Activated CD4-positive, alpha-beta T cell treated with anti-CD3 and anti-CD28 coated beads, Interleukin-2, amount 50 U/mL, for 16 hours (primary cell): ENCODE measurements around the gene MYH2.

Experiments used
- DNase-seq: peaks from one replicate; pipeline ENCODE4 v3.0.0-alpha.2; 2020

MYH2 gene

DNA sequence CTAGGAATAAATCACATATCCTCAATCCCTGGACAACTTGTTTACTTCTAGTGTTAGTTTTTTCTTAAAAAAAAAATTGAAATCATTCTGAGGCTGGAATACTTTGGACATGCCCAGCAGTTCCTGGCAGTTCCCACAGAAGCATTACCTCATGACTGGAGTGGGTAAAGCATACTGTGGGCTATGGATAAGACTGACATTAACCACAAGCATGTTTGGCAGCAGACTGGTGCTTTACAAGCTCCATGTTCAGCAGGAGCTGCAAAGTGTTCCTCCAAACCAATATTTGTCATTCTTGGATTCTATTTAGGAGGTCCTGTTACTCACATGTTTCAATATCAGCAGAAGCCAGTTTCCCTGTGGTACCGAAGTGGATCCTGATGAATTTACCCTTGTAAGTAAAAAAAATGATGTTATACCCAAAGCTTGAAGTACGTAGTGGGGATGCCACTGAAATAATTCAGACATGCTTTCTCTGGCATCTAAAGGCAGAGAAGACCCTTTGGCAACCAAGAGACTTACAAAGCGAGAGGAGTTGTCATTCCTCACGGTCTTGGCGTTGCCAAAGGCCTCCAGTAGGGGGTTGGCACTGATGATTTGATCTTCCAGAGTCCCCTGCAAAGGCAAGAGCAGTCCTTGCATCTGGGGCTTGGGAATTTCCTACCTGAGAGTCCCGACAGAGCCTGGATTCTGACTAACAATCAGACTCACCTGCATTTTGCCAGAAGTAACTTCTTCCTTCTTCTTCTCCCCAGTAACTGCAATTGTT is 36.0 kb downstream of the MYH2 start:
- DNase-seq = no peak

DNA sequence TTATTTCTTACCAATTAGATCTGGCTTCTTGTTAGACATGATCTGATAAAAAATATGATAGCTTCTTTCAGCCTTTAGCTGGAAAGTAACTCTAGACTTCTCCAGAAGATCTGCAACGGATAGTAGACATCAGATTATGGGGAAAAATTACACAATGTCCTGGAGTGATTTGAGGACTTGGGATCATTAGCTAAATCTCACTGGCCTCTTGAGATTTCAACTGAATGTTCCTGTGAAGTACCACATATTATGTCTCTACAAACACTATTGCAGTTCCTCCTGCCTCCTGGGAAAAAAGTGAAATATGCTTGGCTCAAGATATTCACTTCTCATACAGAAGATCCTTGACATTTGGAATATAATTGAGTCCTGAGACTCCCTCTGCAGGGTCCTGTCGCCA is 36.6 kb downstream of the MYH2 start:
- no peak for DNase-seq

DNA sequence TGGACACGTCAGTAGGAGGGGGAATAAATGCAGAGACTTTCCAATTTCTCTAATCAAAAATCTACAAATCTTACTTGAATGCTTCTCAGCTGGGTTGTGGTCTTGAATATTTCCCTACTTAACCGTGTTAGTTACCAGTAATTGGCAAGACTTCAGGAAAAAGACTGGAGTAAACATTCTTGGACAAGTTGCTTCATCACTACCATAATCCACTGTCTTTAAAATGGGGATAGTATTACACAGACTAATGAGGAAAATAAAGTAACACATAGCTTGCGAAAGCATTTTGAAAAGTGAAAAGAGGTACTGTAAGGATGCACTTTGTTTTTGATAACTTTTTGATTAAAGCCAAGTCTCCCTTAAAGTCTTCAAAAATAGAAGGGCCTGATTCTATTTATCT is 49.5 kb downstream of the MYH2 start:
- DNase-seq = no peak

DNA sequence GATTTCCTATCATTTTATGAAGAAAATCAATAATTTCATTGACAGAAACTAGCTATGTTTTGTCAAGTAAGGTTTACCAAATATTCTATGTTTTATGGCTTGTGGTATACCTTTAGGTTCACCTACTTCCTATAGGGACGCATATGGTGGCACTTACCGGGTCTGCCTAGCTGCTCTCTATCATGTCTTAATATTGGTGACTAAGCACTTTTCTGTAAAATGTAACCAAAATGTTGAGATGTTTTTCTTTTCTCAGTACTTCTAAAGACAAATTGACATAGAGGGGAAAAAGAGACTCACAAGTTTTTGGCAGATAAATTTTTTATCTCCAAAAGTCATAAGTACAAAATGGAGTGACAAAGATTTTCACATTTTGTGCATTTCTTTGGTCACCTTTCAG is 57.5 kb downstream of the MYH2 start:
- DNase-seq = no peak

DNA sequence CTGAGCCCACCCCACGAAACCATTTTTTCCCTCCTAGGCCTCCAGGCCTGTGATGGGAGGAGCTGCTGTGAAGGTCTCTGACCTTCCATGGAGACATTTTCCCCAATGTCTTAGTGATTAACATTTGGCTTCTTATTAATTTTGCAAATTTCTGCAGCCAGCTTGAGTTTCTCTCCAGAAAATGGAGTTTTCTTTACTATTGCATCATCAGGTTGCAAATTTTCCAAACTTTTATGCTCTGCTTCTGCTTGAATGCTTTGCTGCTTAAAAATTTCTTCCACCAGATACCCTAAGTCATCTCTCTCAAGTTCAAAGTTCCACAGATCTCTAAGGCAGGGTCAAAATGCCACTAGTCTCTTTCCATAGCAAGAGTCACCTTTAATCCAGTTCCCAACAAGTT is 67.2 kb downstream of the MYH2 start:
- DNase-seq = no peak

DNA sequence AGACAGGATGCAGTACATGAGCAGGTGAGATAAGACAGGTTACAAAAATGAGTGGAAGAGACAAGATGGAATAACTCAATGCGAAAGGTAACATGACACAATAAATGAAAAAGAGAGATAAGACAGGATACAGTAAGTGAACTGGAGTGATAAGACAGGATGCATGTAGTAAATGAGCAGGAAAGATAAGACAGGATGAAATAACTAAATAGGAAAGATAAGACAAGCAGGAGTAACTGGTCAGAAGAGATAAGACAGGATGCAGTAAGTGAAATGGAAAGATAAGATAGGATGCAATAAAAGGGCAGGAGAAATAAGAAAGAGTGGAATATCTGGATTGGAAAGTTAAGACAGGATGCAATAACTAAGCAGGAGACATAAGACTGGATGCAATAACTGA is 71.8 kb downstream of the MYH2 start:
- DNase-seq = no peak

DNA sequence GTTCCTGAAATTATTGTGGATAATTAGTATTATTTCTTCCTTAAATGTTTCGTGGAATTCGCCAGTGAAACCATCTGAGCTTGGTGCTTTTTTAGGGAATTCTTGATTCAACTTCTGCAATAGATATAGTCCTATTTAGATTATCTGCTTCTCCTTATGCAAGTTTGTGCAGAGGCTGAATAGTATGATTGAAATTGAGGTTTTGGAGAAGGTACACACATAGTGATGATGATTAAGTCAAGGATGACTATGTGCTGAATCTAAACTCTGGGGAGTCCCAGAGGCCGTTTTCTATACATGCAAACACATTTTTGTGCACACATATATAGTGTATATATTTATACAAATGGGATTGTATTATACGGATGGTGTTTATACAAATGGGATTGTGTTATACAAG is 74.9 kb downstream of the MYH2 start:
- no peak for DNase-seq

DNA sequence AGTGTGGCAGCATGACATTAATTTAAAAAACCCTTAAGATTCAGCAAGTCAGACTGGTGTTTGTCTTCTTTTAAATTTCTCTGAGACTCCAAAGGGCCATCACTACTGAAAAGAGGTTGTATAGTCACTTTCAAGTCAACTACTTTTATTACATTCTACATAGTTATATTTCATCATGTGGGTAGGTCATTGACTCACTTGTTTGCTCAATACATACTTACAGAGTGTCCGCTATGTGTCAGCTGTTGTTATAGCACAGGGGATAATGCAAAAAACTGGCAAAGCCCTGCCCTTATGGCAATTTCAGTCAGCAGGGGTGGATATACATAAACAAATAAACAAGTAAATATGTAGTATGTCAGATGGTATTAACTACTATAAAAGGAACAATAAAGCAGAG is 77.6 kb downstream of the MYH2 start:
- no peak for DNase-seq
